ENCODE results near the gene OR2G3. TPM values are rescaled to one million over a fixed set of nuclear protein-coding genes. Genes with fewer than 3 reads are reported as not detected.

OR2G3 gene
- polyA plus RNA-seq, 1 experiment, result not detected

DNA sequence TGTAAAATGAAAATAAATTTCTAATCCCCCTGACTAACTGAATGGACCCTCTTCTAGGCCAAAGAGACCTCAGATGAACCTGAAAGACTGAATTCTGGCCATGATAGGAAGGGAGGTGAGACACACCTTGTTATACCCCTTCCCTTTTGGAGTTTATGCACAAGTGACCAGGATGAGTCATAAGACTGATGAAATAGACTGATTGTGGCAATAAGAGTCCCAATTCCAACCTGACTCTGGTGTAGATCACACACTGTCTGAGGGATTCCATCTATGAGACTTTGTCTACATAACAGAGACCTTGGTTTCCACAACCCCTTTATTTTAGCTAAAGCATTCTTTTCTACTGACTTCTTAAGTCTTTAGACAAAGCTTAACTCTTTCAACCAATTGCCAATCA is 30.7 kb upstream of the OR2G3 start:
- Histone ChIP-seq H3K27me3 (ENCODE audit: control insufficient read depth, insufficient read depth, low read length) (no peaks in the 10 kb centered on the region), H3K9me3 (ENCODE audit: control insufficient read depth, insufficient read depth, low read length) (peaks cover 27% of the 10 kb centered on the region; the same call in 1 of the 2 replicates), H3K27ac (ENCODE audit: low read depth, low read length) (no peak overlapping the region), H3K4me3 (ENCODE audit: low read depth, low read length) (no peak overlapping the region)
- TF ChIP-seq, protein P1, sequence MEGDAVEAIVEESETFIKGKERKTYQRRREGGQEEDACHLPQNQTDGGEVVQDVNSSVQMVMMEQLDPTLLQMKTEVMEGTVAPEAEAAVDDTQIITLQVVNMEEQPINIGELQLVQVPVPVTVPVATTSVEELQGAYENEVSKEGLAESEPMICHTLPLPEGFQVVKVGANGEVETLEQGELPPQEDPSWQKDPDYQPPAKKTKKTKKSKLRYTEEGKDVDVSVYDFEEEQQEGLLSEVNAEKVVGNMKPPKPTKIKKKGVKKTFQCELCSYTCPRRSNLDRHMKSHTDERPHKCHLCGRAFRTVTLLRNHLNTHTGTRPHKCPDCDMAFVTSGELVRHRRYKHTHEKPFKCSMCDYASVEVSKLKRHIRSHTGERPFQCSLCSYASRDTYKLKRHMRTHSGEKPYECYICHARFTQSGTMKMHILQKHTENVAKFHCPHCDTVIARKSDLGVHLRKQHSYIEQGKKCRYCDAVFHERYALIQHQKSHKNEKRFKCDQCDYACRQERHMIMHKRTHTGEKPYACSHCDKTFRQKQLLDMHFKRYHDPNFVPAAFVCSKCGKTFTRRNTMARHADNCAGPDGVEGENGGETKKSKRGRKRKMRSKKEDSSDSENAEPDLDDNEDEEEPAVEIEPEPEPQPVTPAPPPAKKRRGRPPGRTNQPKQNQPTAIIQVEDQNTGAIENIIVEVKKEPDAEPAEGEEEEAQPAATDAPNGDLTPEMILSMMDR (IDR thresholded peaks at IDR 0.05; ENCODE audit: low read depth, low read length), result no peak
- no peak for DNase-seq (ENCODE audit: low read depth, low spot score)
- ChIA-PET CTCF (no interaction called here), POLR2A (no interaction called here)

DNA sequence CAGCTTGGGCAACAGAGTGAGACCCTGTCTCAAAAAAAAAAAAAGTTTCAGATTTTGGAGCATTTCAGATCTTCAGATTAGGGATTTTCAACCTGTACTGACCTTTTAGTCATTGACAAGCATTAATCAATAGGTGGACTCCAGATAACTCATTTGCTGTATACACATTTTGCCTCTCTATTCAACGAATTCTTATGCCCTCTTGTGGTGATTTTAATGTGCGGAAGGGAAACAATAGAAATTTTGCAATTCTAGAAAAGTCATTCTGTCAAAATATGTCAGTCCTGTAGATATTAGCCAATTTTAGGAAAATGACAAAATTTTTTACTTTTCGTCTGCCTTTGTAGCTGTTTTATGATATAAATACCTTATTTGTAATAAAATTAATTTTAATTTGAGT is 28.9 kb upstream of the OR2G3 start:
- CTCF ChIA-PET, result no interaction called here
- Histone ChIP-seq H3K27ac (ENCODE audit: low read depth, low read length) (no peak overlapping the region), H3K4me3 (ENCODE audit: low read depth, low read length) (no peak overlapping the region), H3K27me3 (ENCODE audit: control insufficient read depth, insufficient read depth, low read length) (no peaks in the 10 kb centered on the region), H3K9me3 (ENCODE audit: control insufficient read depth, insufficient read depth, low read length) (peaks cover 27% of the 10 kb centered on the region; the same call in 1 of the 2 replicates)
- TF ChIP-seq, protein P1 (IDR thresholded peaks at IDR 0.05; ENCODE audit: low read depth, low read length), result no peak
- POLR2A ChIA-PET, result no interaction called here
- no peak for DNase-seq (ENCODE audit: low read depth, low spot score)

DNA sequence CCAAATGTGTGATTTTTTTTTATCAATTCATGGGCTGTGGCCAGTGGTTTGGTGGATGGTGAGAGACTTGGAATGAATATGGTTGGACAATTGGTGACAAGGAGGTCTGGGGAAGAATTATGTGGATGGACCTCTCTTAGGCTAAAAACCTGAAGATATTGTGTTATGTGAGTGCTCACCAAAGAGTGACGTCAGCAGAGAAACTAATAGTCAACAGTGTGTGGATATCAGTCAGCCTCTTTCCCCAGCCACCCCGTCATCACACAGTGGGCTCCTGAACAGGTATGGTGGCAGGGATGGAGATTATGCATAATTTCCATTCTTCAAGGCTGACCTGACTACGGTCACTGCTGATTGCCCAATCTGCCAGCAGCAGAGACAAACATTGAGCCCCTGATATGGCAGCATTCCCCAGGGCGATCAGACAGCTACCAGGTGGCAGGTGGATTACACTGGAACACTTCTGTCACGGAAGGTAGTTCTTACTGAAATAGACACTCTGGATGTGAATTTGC is 26.4 kb upstream of the OR2G3 start:
- ChIA-PET POLR2A (no interaction called here), CTCF (no interaction called here)
- Histone ChIP-seq H3K27me3 (ENCODE audit: control insufficient read depth, insufficient read depth, low read length) (no peaks in the 10 kb centered on the region), H3K27ac (ENCODE audit: low read depth, low read length) (no peak overlapping the region), H3K9me3 (ENCODE audit: control insufficient read depth, insufficient read depth, low read length) (peaks cover 17% of the 10 kb centered on the region; the same call in 1 of the 2 replicates), H3K4me3 (ENCODE audit: low read depth, low read length) (no peak overlapping the region)
- TF ChIP-seq, protein P1 (IDR thresholded peaks at IDR 0.05; ENCODE audit: low read depth, low read length), result no peak
- no peak for DNase-seq (ENCODE audit: low read depth, low spot score)

DNA sequence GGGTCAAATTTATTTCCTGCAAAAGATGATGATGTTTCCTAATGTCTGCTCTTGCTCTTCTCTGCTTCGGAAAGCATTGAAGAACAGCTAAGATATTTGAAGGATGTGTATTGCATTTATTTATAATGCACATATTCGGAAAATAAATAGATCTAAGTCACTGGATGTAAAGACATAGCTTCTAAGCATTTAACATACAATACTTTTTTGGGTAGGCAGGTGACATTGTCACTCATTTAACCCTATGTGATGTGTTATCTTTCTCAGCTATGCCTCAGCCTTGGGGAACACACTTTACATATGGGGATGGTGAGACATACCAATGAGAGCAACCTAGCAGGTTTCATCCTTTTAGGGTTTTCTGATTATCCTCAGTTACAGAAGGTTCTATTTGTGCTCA is 17.3 kb upstream of the OR2G3 start, which contains the start of gene OR2G2:
OR2G2 (plus strand) TSS at position 301 of the 400 bp plus-strand sequence; CDS start at position 301, 0 bp downstream.
- ChIA-PET CTCF (no interaction called here), POLR2A (no interaction called here)
- Histone ChIP-seq H3K27me3 (ENCODE audit: control insufficient read depth, insufficient read depth, low read length) (no peaks in the 10 kb centered on the region), H3K9me3 (ENCODE audit: control insufficient read depth, insufficient read depth, low read length) (peaks cover 7% of the 10 kb centered on the region), H3K4me3 (ENCODE audit: low read depth, low read length) (no peak within 1 kb of the TSS), H3K27ac (ENCODE audit: low read depth, low read length) (no peak within 1 kb of the TSS)
- TF ChIP-seq, protein P1 (IDR thresholded peaks at IDR 0.05; ENCODE audit: low read depth, low read length), result no peak
- no peak for DNase-seq (ENCODE audit: low read depth, low spot score)

DNA sequence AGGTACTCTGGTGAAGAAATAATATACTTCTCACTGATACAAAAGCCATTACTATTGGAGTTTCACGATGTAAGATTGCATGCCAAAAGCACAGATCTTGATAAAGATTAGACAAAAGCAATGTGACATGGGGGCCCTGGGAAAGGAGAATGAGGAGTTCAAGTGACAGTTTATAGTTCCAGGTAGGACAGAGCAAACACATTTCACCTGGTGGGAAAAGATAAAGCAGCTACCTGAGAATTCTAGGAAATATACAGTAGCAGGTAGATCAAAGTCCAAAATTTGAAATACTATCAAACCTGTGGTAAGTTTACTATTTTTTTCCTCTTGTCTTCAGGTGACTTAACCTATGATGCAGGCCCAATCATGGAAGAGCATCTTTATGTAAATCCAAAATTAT is 8.0 kb downstream of the OR2G3 start:
- no peaks in the 10 kb centered on the region for H3K27me3 ChIP-seq (ENCODE audit: control insufficient read depth, insufficient read depth, low read length)
- CTCF ChIA-PET, result no interaction called here
- POLR2A ChIA-PET, result no interaction called here
- TF ChIP-seq, protein P1 (IDR thresholded peaks at IDR 0.05; ENCODE audit: low read depth, low read length), result no peak
- H3K9me3 ChIP-seq (ENCODE audit: control insufficient read depth, insufficient read depth, low read length), result peaks cover 19% of the 10 kb centered on the region
- no peak overlapping the region for H3K4me3 ChIP-seq (ENCODE audit: low read depth, low read length)
- H3K27ac ChIP-seq (ENCODE audit: low read depth, low read length), result no peak overlapping the region
- no peak for DNase-seq (ENCODE audit: low read depth, low spot score)
